ENCODE results near the gene CAPN12.
"Not testable (repeated sequence)": the region's sequence is repeated elsewhere in the genome, so short reads cannot be mapped to it uniquely, and the experiment has no call there.

CAPN12 gene

GRCh38 chr19:38744298-38744681 lies at the start of gene CAPN12:
Gene CAPN12 (minus strand): TSS chr19:38744474. CDS start chr19:38744165, 309 bp downstream.
- no peak within 1 kb of the TSS for H3K4me3 ChIP-seq (ENCODE audit: low read depth, low read length)
- TF ChIP-seq CTCF (IDR thresholded peaks at IDR 0.05; ENCODE audit: low read depth, low read length) = no peak

- no peak for TF ChIP-seq CTCF (IDR thresholded peaks at IDR 0.05; ENCODE audit: low read depth, low read length)
- H3K4me3 ChIP-seq (ENCODE audit: low read depth, low read length) = no peak overlapping the region
These were observed 49.4 kb upstream of the CAPN12 start for GRCh38 chr19:38793671-38794070.

- TF ChIP-seq CTCF (IDR thresholded peaks at IDR 0.05; ENCODE audit: low read depth, low read length) = no peak
- H3K4me3 ChIP-seq (ENCODE audit: low read depth, low read length) = no peak overlapping the region
These were observed 48.9 kb upstream of the CAPN12 start for GRCh38 chr19:38793177-38793576.

- no peak overlapping the region for H3K4me3 ChIP-seq (ENCODE audit: low read depth, low read length)
These were observed 48.2 kb upstream of the CAPN12 start for GRCh38 chr19:38792250-38793111.

GRCh38 chr19:38791451-38792064 lies 47.3 kb upstream of the CAPN12 start:
- not testable (repeated sequence) for H3K4me3 ChIP-seq (ENCODE audit: low read depth, low read length)

More at GRCh38 chr19:38792250-38793111, 48.2 kb upstream of the CAPN12 start:
- TF ChIP-seq CTCF (IDR thresholded peaks at IDR 0.05; ENCODE audit: low read depth, low read length) = no peak

GRCh38 chr19:38790507-38791403 lies 46.5 kb upstream of the CAPN12 start:
- H3K4me3 ChIP-seq (ENCODE audit: low read depth, low read length) = not testable (repeated sequence)

- H3K4me3 ChIP-seq (ENCODE audit: low read depth, low read length) = no peak within 1 kb of the TSS
- TF ChIP-seq CTCF (IDR thresholded peaks at IDR 0.05; ENCODE audit: low read depth, low read length) = no peak
These were observed 44.4 kb upstream of the CAPN12 start, which contains the start of gene LGALS7B for GRCh38 chr19:38788478-38789243. Gene LGALS7B (plus strand): TSS chr19:38789200. CDS start chr19:38789227, 27 bp downstream.
